A673 (cell line): ENCODE results near the gene SORCS1. TPM values are rescaled to one million over a fixed set of nuclear protein-coding genes. Genes with fewer than 3 reads are reported as not detected.
A peak's percentile ranks its signal among the peaks of the same experiment; 100 is the strongest.

Source experiments
- BruUV-seq: library from RNA; stranded (reverse); fragments of 400-500 nt; replicated peaks from 2 replicates; lab custom pipeline; 2021; lab: Mats Ljungman, UMichigan
- CTCF ChIA-PET: fragments of 300-600 bp; sonication (Branson Sonifier 250); formaldehyde crosslinking; loops from one replicate; lab custom pipeline; 2022; ENCODE audit warnings: antibody characterized with exemption; lab: Charles Lee
- POLR2A ChIA-PET: fragments of 300-600 bp; sonication (Branson Sonifier 250); formaldehyde crosslinking; loops from one replicate; lab custom pipeline; 2022; ENCODE audit warnings: antibody characterized with exemption; ENCODE audit not compliant: low non-redundant PET; lab: Charles Lee
- DNase-seq: peaks from one replicate; pipeline ENCODE4 v3.0.0-alpha.2; 2015; ENCODE audit warnings: low spot score
- H3K27ac ChIP-seq: fragments of 200-600 bp; sonication (generic); 2 replicates; pipeline ENCODE4 v1.5.1; 2016; ENCODE audit warnings: mixed run types, low read depth, mild to moderate bottlenecking, mixed read lengths, antibody characterized with exemption, low read length; ENCODE audit not compliant: poor library complexity, severe bottlenecking
- H3K27me3 ChIP-seq: fragments of 200-600 bp; sonication (generic); replicated peaks from 2 replicates; pipeline ENCODE4 v1.6.1; 2017; ENCODE audit warnings: mixed run types, low read depth, mild to moderate bottlenecking, mixed read lengths, antibody characterized with exemption, low read length; ENCODE audit not compliant: insufficient read depth, poor library complexity
- H3K36me3 ChIP-seq: fragments of 200-600 bp; sonication (generic); 2 replicates; pipeline ENCODE4 v1.6.1; 2016; ENCODE audit warnings: mixed run types, mild to moderate bottlenecking, mixed read lengths, antibody characterized with exemption, low read length; ENCODE audit not compliant: insufficient read depth, poor library complexity, severe bottlenecking
- H3K4me1 ChIP-seq: fragments of 200-600 bp; sonication (generic); 2 replicates; pipeline ENCODE4 v1.6.1; 2017; ENCODE audit warnings: mixed run types, mild to moderate bottlenecking, mixed read lengths, antibody characterized with exemption, low read length; ENCODE audit not compliant: insufficient read depth, poor library complexity, severe bottlenecking
- H3K4me3 ChIP-seq: fragments of 200-600 bp; sonication (generic); 2 replicates; pipeline ENCODE4 v1.5.1; 2016; ENCODE audit warnings: low read depth, mixed run types, mild to moderate bottlenecking, mixed read lengths, low read length; ENCODE audit not compliant: poor library complexity, severe bottlenecking
- H3K9me3 ChIP-seq: fragments of 200-600 bp; sonication (generic); 2 replicates; pipeline ENCODE4 v1.6.1; 2016; ENCODE audit warnings: mixed run types, low read depth, mild to moderate bottlenecking, mixed read lengths, antibody characterized with exemption, low read length; ENCODE audit not compliant: poor library complexity, severe bottlenecking
- CTCF ChIP-seq: fragments of 300-800, 200-600 bp; sonication (generic); conservative IDR thresholded peaks from 2 replicates; pipeline ENCODE4 v1.5.1; 2017; ENCODE audit warnings: low read depth, mild to moderate bottlenecking, antibody characterized with exemption, low read length, moderate library complexity, mixed read lengths
- EZH2 ChIP-seq: fragments of 200-600 bp; sonication (generic); IDR thresholded peaks from 2 replicates; pipeline ENCODE4 v1.6.1; 2017; ENCODE audit warnings: borderline replicate concordance, low read depth, mild to moderate bottlenecking, mixed read lengths, antibody characterized with exemption, low read length; ENCODE audit not compliant: poor library complexity, severe bottlenecking
- intact Hi-C: fragments of 100-400 bp; cut with micrococcal nuclease; formaldehyde crosslinking; loops from one replicate; pipeline ENCODE4 v1.10.0; 2022; ENCODE audit not compliant: unreplicated experiment
- total RNA-seq: library from RNA; stranded (reverse); gene quantifications from 2 replicates; pipeline ENCODE4 v1.2.3, GENCODE V29; 2021

Gene SORCS1
- total RNA-seq, 1 experiment from 2014 or later, result 0.34 TPM

DNA sequence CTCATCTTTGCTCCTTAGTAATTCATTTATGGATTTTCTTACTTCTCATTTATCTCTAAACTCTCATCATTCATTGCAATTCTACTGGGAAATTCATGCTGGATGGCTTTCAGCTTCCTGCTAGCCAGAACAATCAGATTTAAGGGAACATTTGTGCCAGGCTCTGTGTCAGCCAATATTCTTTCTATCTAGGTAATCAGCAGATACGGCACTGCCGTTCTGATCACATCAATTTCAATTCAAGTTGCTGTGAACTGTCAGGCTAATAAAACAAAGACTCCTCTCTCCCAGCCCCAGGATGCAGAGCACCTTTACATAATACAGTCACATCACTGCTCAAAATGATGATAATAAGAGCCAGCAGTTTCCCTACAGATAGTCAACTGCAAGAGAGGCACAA lies 468.3 kb downstream of the SORCS1 start:
- H3K27me3 ChIP-seq, result peaks cover 10% of the 10 kb centered on the region
- ChIA-PET POLR2A (no interaction called here), CTCF (no interaction called here)
- no peaks in the 10 kb centered on the region for H3K36me3 ChIP-seq
- no peak for TF ChIP-seq EZH2
- DNase-seq, result no peak
- intact Hi-C loops, result no loop called here
- BruUV-seq, result no TSS peak
- H3K4me1 ChIP-seq, result no peaks in the 10 kb centered on the region
- H3K9me3 ChIP-seq, result no peaks in the 10 kb centered on the region
- H3K4me3 ChIP-seq, result no peak overlapping the region
- H3K27ac ChIP-seq, result no peak overlapping the region

GRCh38 chr10:106694696-106695095 lies 469.8 kb downstream of the SORCS1 start:
- no TSS peak for BruUV-seq
- Histone ChIP-seq H3K9me3 (no peaks in the 10 kb centered on the region), H3K4me1 (no peaks in the 10 kb centered on the region), H3K36me3 (no peaks in the 10 kb centered on the region), H3K27me3 (peaks cover 10% of the 10 kb centered on the region), H3K27ac (no peak overlapping the region), H3K4me3 (no peak overlapping the region)
- TF ChIP-seq CTCF (no peak), EZH2 (no peak)
- DNase-seq, result no peak
- ChIA-PET CTCF (no interaction called here), POLR2A (no interaction called here)
- intact Hi-C loops, result no loop called here

- CTCF ChIA-PET, result interaction anchor here (0.7 kb wide), 1 partner anchor 502 kb away, joined by 3 read pairs; no protein-coding TSS in a partner anchor
- intact Hi-C loops, result no loop called here
- no peaks in the 10 kb centered on the region for H3K4me1 ChIP-seq
- no peak overlapping the region for H3K27ac ChIP-seq
- POLR2A ChIA-PET, result no interaction called here
- no TSS peak for BruUV-seq
- no peaks in the 10 kb centered on the region for H3K27me3 ChIP-seq
- no peaks in the 10 kb centered on the region for H3K36me3 ChIP-seq
- no peak overlapping the region for H3K4me3 ChIP-seq
- no peaks in the 10 kb centered on the region for H3K9me3 ChIP-seq
- TF ChIP-seq CTCF (peak; percentile 33; the same call in 1 of the 2 replicates), EZH2 (no peak)
- peak; percentile 23 for DNase-seq
These were observed 482.3 kb downstream of the SORCS1 start for GRCh38 chr10:106682175-106682574.

GRCh38 chr10:106680061-106680460 lies 484.4 kb downstream of the SORCS1 start:
- no peaks in the 10 kb centered on the region for H3K9me3 ChIP-seq
- BruUV-seq, result no TSS peak
- no peaks in the 10 kb centered on the region for H3K4me1 ChIP-seq
- CTCF ChIA-PET, result interaction anchor here (0.7 kb wide), 1 partner anchor 863 kb away, joined by 3 read pairs; no protein-coding TSS in a partner anchor
- no peaks in the 10 kb centered on the region for H3K36me3 ChIP-seq
- POLR2A ChIA-PET, result no interaction called here
- H3K27ac ChIP-seq, result no peak overlapping the region
- H3K4me3 ChIP-seq, result no peak overlapping the region
- H3K27me3 ChIP-seq, result no peaks in the 10 kb centered on the region
- no peak for DNase-seq
- no peak for TF ChIP-seq CTCF
- no peak for TF ChIP-seq EZH2
- intact Hi-C loops, result no loop called here
